Measurements from ENCODE around the gene RAD23B. TPM values are rescaled to one million over a fixed set of nuclear protein-coding genes. Genes with fewer than 3 reads are reported as not detected.

Gene RAD23B
- total RNA-seq, 1 experiment from 2014 or later = 251 TPM

GRCh38 chr9:107284636-107285035 is 1.6 kb downstream of the RAD23B start (continued):
- TF ChIP-seq ZBTB33 (IDR thresholded peaks at IDR 0.05; ENCODE audit: extremely low read depth, insufficient replicate concordance, low read length) = no peak
- no peak for TF ChIP-seq POLR2A (IDR thresholded peaks at IDR 0.05; ENCODE audit: borderline replicate concordance, extremely low read depth, insufficient read depth, insufficient read length)
- TF ChIP-seq CBX3 (IDR thresholded peaks at IDR 0.05; ENCODE audit: low read depth) = no peak
- no peak for TF ChIP-seq SIN3A (IDR thresholded peaks at IDR 0.05; ENCODE audit: low read depth)

- TF ChIP-seq SP1 (IDR thresholded peaks at IDR 0.05; ENCODE audit: low read depth) (no peak), POLR2A (IDR thresholded peaks at IDR 0.05; ENCODE audit: borderline replicate concordance, extremely low read depth, insufficient read depth, insufficient read length) (no peak), CTCF (IDR thresholded peaks at IDR 0.05 in 2 of 3, conservative IDR thresholded peaks at IDR 0.05 in 1 of 3; ENCODE audit: borderline replicate concordance in 1 of 3, insufficient read depth in 1 of 3, low read depth in 2 of 3, low read length in 2 of 3) (no peak), ZNF274 (IDR thresholded peaks at IDR 0.05; ENCODE audit: low read depth, low read length) (no peak)
- ATAC-seq (no peak), DNase-seq (ENCODE audit: low read depth, low spot score) (no peak)
- Histone ChIP-seq H3K79me2 (ENCODE audit: insufficient read depth, low read length) (peaks cover 79% of the 10 kb centered on the region), H3K9me2 (ENCODE audit: insufficient read depth) (no peaks in the 10 kb centered on the region), H3K36me3 (ENCODE audit: control insufficient read depth in 1 of 2, insufficient read depth in 2 of 2, low read length in 2 of 2) (0 out of 4 replicates have a peak, but pooled peaks cover 0 to 6% of the 10 kb centered on the region in 2 experiments), H3K27ac (ENCODE audit: low read depth, low read length) (peak overlapping the region; percentile 6; the same call in 1 of the 2 replicates), H2AFZ (ENCODE audit: low read depth, low read length, poor library complexity, severe bottlenecking) (no peak overlapping the region), H3K4me2 (ENCODE audit: low read length) (peak overlapping the region; percentile 75), H4K20me1 (ENCODE audit: insufficient read depth) (peaks cover 54% of the 10 kb centered on the region; the same call in 1 of the 2 replicates), H3K9ac (ENCODE audit: low read length) (peak overlapping the region; percentile 98), H3K9me3 (ENCODE audit: control insufficient read depth in 1 of 2, insufficient read depth in 1 of 2, low read depth in 1 of 2, low read length in 2 of 2) (no peaks in the 10 kb centered on the region), H3K4me3 (replicated peaks in 1 of 2; ENCODE audit: low read depth in 1 of 2, low read length in 2 of 2) (peak overlapping the region; percentile 83 to 95), H3K4me1 (ENCODE audit: control insufficient read depth in 1 of 2, insufficient read depth in 2 of 2, low read length in 2 of 2) (peaks cover 60 to 79% of the 10 kb centered on the region in 2 experiments), H3K27me3 (ENCODE audit: insufficient read depth, low read length) (no peaks in the 10 kb centered on the region)
- RAD21 ChIA-PET (ENCODE audit: low non-redundant PET in 1 of 2, low total read pairs in 2 of 2, uncharacterized antibody in 2 of 2, unreplicated experiment in 2 of 2) = no interaction called here
- intact Hi-C loops (cut with micrococcal nuclease) = loop anchor here (5.0 kb wide), 1 partner anchor 37 kb away; no protein-coding TSS in a partner anchor
- CTCF ChIA-PET = no interaction called here
- POLR2A ChIA-PET = no interaction called here
- no TSS peak for BruUV-seq (replicated peaks)
Observed at GRCh38 chr9:107285286-107285685, 2.2 kb downstream of the RAD23B start.
